Astrocyte (in vitro differentiated cells and primary cell): ENCODE data around the gene CEP19.

ENCODE experiments used
- EZH2 ChIP-seq: IDR thresholded peaks from 2 replicates; pipeline ENCODE4 v1.6.1; 2012; ENCODE audit warnings: mild to moderate bottlenecking, low read length, inconsistent platforms; ENCODE audit not compliant: insufficient read depth
- TF ChIP-seq, protein P1 (sequence below): IDR thresholded peaks from 2 replicates; pipeline ENCODE4 v1.5.1; 2011; ENCODE audit warnings: low read depth, mild to moderate bottlenecking, inconsistent platforms, low read length, moderate library complexity; ENCODE audit not compliant: insufficient read depth

DNA sequence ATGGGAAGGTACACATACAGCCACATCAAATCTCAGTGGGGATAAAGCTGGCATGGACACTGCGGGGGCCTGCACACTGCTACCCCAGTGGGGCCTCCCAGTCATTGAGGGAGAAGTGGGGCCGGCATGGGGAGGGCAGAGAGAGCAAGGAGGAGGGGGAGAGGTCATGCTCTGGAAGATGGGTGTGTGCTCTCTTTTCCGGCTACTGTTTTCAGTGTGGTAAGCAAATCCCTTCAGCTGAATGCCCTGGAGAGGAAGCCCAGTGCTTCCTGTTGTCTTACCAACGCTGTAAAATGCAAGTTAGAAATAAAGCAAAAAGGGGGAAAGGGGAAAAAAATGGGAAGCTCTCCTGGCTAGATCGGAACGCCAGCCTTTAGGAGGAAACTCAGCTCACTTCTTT is 41.7 kb downstream of the CEP19 start:
- TF ChIP-seq, protein P1, sequence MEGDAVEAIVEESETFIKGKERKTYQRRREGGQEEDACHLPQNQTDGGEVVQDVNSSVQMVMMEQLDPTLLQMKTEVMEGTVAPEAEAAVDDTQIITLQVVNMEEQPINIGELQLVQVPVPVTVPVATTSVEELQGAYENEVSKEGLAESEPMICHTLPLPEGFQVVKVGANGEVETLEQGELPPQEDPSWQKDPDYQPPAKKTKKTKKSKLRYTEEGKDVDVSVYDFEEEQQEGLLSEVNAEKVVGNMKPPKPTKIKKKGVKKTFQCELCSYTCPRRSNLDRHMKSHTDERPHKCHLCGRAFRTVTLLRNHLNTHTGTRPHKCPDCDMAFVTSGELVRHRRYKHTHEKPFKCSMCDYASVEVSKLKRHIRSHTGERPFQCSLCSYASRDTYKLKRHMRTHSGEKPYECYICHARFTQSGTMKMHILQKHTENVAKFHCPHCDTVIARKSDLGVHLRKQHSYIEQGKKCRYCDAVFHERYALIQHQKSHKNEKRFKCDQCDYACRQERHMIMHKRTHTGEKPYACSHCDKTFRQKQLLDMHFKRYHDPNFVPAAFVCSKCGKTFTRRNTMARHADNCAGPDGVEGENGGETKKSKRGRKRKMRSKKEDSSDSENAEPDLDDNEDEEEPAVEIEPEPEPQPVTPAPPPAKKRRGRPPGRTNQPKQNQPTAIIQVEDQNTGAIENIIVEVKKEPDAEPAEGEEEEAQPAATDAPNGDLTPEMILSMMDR, result no peak
- no peak for TF ChIP-seq EZH2
